GM19023 (cell line): ENCODE data around the gene DCBLD1.

ENCODE experiments used
- ATAC-seq: cut with Tn5 transposase; IDR thresholded peaks from one replicate; pipeline ENCODE4 v1.9.1; 2021; ENCODE audit warnings: mild to moderate bottlenecking, moderate library complexity; ENCODE audit not compliant: unreplicated experiment

Gene DCBLD1

GRCh38 chr6:117525607-117526006, 43.1 kb downstream of the DCBLD1 start:
- no peak for ATAC-seq

- ATAC-seq = no peak
Measured at GRCh38 chr6:117530467-117531242, 48.2 kb downstream of the DCBLD1 start.

GRCh38 chr6:117531346-117531745, 48.9 kb downstream of the DCBLD1 start:
- no peak for ATAC-seq

- no peak for ATAC-seq
Measured at GRCh38 chr6:117531809-117532725, 49.6 kb downstream of the DCBLD1 start.

- ATAC-seq = no peak
Measured at GRCh38 chr6:117533775-117534174, 51.3 kb downstream of the DCBLD1 start.

GRCh38 chr6:117534974-117535373, 52.5 kb downstream of the DCBLD1 start:
- ATAC-seq = no peak

GRCh38 chr6:117536317-117536716, 53.8 kb downstream of the DCBLD1 start:
- ATAC-seq = no peak

GRCh38 chr6:117538615-117539014, 56.1 kb downstream of the DCBLD1 start:
- no peak for ATAC-seq

GRCh38 chr6:117540670-117541069, 58.2 kb downstream of the DCBLD1 start:
- ATAC-seq = no peak

- ATAC-seq = no peak
Measured at GRCh38 chr6:117542493-117542892, 60.0 kb downstream of the DCBLD1 start.

- no peak for ATAC-seq
Measured at GRCh38 chr6:117544716-117545115, 62.2 kb downstream of the DCBLD1 start.

- ATAC-seq = no peak
Measured at GRCh38 chr6:117545161-117545595, 62.7 kb downstream of the DCBLD1 start.

GRCh38 chr6:117546674-117547073, 64.2 kb downstream of the DCBLD1 start:
- ATAC-seq = no peak

GRCh38 chr6:117547688-117548621, 65.5 kb downstream of the DCBLD1 start:
- peak; percentile 72 for ATAC-seq

- ATAC-seq = no peak
Measured at GRCh38 chr6:117548797-117549301, 66.4 kb downstream of the DCBLD1 start.

- ATAC-seq = no peak
Measured at GRCh38 chr6:117549611-117550010, 67.1 kb downstream of the DCBLD1 start.

GRCh38 chr6:117550078-117550600, 67.7 kb downstream of the DCBLD1 start:
- ATAC-seq = no peak

GRCh38 chr6:117550618-117551242, 68.3 kb downstream of the DCBLD1 start:
- no peak for ATAC-seq

- ATAC-seq = no peak
Measured at GRCh38 chr6:117552618-117553017, 70.1 kb downstream of the DCBLD1 start.

GRCh38 chr6:117553142-117553541, 70.7 kb downstream of the DCBLD1 start:
- ATAC-seq = no peak
